HCT116 (cell line): Measurements from ENCODE around the gene ATP13A4.

Experiments
- POLR2A ChIP-seq: IDR thresholded peaks from 2 replicates; pipeline ENCODE4 v1.7.0; 2011; ENCODE audit warnings: borderline replicate concordance; ENCODE audit not compliant: insufficient read depth, insufficient read length; ENCODE audit errors: extremely low read depth
- POLR2AphosphoS5 ChIP-seq: IDR thresholded peaks from 2 replicates; pipeline ENCODE4 v1.6.1; 2011; ENCODE audit warnings: mild to moderate bottlenecking, low read depth, low read length, moderate library complexity

DNA sequence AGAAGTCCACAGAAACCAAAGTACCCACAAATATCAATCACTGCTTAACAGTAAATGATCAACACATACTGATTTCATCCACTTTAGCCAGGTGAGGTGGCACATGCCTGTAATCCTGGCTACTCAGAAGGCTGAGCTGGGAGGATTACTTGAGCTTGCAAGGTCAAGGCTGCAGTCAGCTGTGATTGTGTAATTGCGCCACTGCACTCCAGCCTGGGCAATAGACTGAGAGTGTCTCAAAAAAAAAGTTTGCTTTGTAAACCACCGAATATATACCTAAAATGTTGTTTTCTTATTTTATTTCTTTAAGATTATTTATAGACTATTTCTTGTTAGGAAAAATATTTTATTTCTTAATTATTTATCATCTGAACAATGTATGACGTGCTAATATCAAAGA lies 8.7 kb upstream of the ATP13A4 start:
- TF ChIP-seq POLR2A (no peak), POLR2AphosphoS5 (no peak)
